Measurements from ENCODE around the gene NPIPB2.
A peak's percentile ranks its signal among the peaks of the same experiment; 100 is the strongest.
"Not testable (repeated sequence)": the region's sequence is repeated elsewhere in the genome, so short reads cannot be mapped to it uniquely, and the experiment has no call there.

Gene NPIPB2

GRCh38 chr16:11957591-11958395, 15.9 kb upstream of the NPIPB2 start:
- TF ChIP-seq, protein P1, sequence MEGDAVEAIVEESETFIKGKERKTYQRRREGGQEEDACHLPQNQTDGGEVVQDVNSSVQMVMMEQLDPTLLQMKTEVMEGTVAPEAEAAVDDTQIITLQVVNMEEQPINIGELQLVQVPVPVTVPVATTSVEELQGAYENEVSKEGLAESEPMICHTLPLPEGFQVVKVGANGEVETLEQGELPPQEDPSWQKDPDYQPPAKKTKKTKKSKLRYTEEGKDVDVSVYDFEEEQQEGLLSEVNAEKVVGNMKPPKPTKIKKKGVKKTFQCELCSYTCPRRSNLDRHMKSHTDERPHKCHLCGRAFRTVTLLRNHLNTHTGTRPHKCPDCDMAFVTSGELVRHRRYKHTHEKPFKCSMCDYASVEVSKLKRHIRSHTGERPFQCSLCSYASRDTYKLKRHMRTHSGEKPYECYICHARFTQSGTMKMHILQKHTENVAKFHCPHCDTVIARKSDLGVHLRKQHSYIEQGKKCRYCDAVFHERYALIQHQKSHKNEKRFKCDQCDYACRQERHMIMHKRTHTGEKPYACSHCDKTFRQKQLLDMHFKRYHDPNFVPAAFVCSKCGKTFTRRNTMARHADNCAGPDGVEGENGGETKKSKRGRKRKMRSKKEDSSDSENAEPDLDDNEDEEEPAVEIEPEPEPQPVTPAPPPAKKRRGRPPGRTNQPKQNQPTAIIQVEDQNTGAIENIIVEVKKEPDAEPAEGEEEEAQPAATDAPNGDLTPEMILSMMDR (IDR thresholded peaks at IDR 0.05; ENCODE audit: control insufficient read depth, insufficient read depth, low read depth, low read length, missing control alignments) = no peak
- no peak overlapping the region for H3K4me3 ChIP-seq (ENCODE audit: control insufficient read depth, low read depth, low read length)
- DNase-seq (ENCODE audit: low read depth) = no peak

DNA sequence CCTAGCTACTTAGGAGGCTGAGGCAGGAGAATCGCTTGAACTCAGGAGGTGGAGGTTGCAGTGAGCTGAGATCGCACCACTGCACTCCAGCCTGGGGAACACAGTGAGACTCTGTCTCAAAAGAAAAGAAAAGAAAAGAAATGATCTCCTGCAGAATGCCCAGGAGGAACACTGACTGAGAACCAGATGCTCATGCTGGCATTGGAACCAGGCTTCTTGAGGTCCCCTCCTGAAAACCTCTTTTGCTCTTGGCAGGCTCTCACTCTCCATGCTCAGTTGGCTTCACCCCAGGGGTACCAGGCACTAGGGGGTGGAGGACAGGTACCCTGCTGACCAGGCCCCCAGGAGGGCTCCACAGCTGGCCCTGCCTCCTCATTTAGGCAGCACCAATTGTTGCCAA, 14.7 kb upstream of the NPIPB2 start:
- H3K4me3 ChIP-seq (ENCODE audit: control insufficient read depth, low read depth, low read length) = no peak overlapping the region
- no peak for DNase-seq (ENCODE audit: low read depth)
- TF ChIP-seq, protein P1 (IDR thresholded peaks at IDR 0.05; ENCODE audit: control insufficient read depth, insufficient read depth, low read depth, low read length, missing control alignments) = no peak

- TF ChIP-seq, protein P1 (IDR thresholded peaks at IDR 0.05; ENCODE audit: control insufficient read depth, insufficient read depth, low read depth, low read length, missing control alignments) = no peak
- H3K4me3 ChIP-seq (ENCODE audit: control insufficient read depth, low read depth, low read length) = no peak overlapping the region
- peak; percentile 95 for DNase-seq (ENCODE audit: low read depth)
These were observed 13.9 kb upstream of the NPIPB2 start for GRCh38 chr16:11955713-11956123.

DNA sequence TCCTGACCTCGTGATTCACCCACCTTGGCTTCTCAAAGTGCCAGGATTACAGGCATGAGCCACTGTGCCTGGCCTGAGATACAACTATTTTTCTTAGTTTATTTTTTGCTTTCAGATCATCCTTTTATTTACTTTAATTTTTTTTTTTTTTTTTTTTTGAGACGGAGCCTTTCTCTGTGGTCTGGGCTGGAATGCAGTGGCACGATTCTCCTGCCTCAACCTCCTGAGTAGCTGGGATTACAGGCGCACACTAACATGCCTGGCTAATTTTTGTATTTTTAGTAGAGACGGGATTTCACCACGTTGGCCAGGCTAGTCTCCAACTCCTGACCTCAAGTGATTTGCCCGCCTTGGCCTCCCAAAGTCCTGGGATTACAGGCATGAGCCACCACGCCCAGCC, 11.7 kb upstream of the NPIPB2 start:
- not testable (repeated sequence) for DNase-seq (ENCODE audit: low read depth); H3K4me3 ChIP-seq (ENCODE audit: control insufficient read depth, low read depth, low read length)

DNA sequence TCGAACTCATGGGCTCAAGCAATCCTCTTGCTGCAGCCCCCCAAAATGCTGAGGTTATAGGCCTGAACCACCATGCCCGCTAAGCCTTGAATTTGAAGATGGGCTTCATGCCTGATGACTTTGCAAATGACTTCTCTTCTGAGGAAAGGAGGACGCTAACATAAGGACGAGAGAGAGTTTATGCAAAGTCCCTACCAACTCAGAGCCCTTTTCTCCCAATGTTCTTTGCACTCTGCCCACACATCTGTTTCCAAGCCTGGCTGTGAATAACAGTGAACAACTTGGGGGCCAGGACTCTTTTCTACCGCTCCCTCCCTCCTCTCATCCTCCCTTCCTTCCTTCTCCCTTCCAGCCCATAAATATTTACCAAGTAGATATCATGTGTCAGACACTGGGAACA, 8.5 kb upstream of the NPIPB2 start:
- DNase-seq (ENCODE audit: low read depth) = no peak
- TF ChIP-seq, protein P1 (IDR thresholded peaks at IDR 0.05; ENCODE audit: control insufficient read depth, insufficient read depth, low read depth, low read length, missing control alignments) = no peak
- H3K4me3 ChIP-seq (ENCODE audit: control insufficient read depth, low read depth, low read length) = no peak overlapping the region

DNA sequence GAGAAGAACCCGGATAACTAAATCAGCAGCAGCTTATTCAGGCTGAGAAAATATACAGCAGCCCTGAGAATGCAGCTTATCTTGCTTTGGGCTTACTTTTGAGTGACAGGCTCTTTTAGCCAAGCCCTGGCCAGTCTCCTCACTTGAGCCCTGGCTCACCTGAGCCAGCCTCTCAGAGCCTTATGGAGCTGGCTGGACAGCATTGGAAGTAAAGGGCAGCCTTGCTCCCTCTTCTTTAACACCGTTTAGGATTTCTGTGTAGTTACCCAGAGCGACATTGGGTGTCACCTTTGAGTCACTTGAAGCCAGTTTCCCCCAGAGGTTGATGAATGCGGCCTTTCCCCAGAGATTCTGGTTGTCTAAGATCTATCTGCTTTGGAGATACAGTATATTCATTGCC, 7.7 kb upstream of the NPIPB2 start:
- DNase-seq (ENCODE audit: low read depth) = peak; percentile 16
- TF ChIP-seq, protein P1 (IDR thresholded peaks at IDR 0.05; ENCODE audit: control insufficient read depth, insufficient read depth, low read depth, low read length, missing control alignments) = peak; percentile 61
- H3K4me3 ChIP-seq (ENCODE audit: control insufficient read depth, low read depth, low read length) = no peak overlapping the region

DNA sequence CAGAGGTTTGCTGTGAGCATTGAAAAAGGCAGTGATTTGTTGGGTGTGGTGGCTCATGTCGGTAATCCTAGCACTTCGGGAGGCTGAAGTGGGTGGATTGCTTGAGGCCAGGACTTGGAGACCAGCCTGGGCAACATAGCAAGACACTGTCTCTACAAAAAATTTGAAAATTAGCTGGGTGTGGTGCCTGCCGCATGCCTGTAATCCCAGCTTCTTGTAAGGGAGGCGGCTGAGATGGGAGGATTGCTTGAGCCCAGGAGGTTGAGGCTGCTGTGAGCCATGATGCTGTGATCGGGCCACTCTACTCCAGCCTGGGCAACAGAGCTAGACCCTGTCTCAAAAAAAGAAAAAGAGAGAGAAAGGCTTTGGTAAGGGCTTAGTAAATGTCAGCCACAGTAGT, 7.0 kb upstream of the NPIPB2 start:
- no peak overlapping the region for H3K4me3 ChIP-seq (ENCODE audit: control insufficient read depth, low read depth, low read length)
- TF ChIP-seq, protein P1 (IDR thresholded peaks at IDR 0.05; ENCODE audit: control insufficient read depth, insufficient read depth, low read depth, low read length, missing control alignments) = no peak
- DNase-seq (ENCODE audit: low read depth) = no peak
